Fibroblast of gingiva (primary cell): ENCODE data around the gene NLGN1.
"Not testable (repeated sequence)": the region's sequence is repeated elsewhere in the genome, so short reads cannot be mapped to it uniquely, and the experiment has no call there.

Experiments used
- DNase-seq: peaks from one replicate; pipeline ENCODE4 v3.0.0-alpha.2; 2011; ENCODE audit warnings: low read depth

Gene NLGN1

GRCh38 chr3:173429527-173429926 is 32.0 kb downstream of the NLGN1 start:
- DNase-seq: no peak

- no peak for DNase-seq
These were observed 33.0 kb downstream of the NLGN1 start for GRCh38 chr3:173430576-173430975.

GRCh38 chr3:173439004-173439403 is 41.5 kb downstream of the NLGN1 start:
- no peak for DNase-seq

GRCh38 chr3:173440514-173440913 is 43.0 kb downstream of the NLGN1 start:
- DNase-seq: no peak

GRCh38 chr3:173451561-173451960 is 54.0 kb downstream of the NLGN1 start:
- not testable (repeated sequence) for DNase-seq

- no peak for DNase-seq
These were observed 65.7 kb downstream of the NLGN1 start for GRCh38 chr3:173463250-173463649.

- no peak for DNase-seq
These were observed 67.6 kb downstream of the NLGN1 start for GRCh38 chr3:173465112-173465511.

- no peak for DNase-seq
These were observed 68.5 kb downstream of the NLGN1 start for GRCh38 chr3:173465898-173466678.

GRCh38 chr3:173467501-173467900 is 70.0 kb downstream of the NLGN1 start:
- no peak for DNase-seq

- DNase-seq: no peak
These were observed 75.7 kb downstream of the NLGN1 start for GRCh38 chr3:173473237-173473636.

GRCh38 chr3:173479301-173479700 is 81.8 kb downstream of the NLGN1 start:
- no peak for DNase-seq

GRCh38 chr3:173501931-173502489 is 104.5 kb downstream of the NLGN1 start:
- no peak for DNase-seq

- no peak for DNase-seq
These were observed 105.5 kb downstream of the NLGN1 start for GRCh38 chr3:173502983-173503568.

GRCh38 chr3:173510565-173510964 is 113.0 kb downstream of the NLGN1 start:
- DNase-seq: no peak

GRCh38 chr3:173513123-173513522 is 115.6 kb downstream of the NLGN1 start:
- DNase-seq: no peak

GRCh38 chr3:173529062-173529711 is 131.6 kb downstream of the NLGN1 start:
- no peak for DNase-seq

GRCh38 chr3:173531602-173532001 is 134.1 kb downstream of the NLGN1 start:
- no peak for DNase-seq

- no peak for DNase-seq
These were observed 140.9 kb downstream of the NLGN1 start for GRCh38 chr3:173538410-173538809.

- DNase-seq: not testable (repeated sequence)
These were observed 148.0 kb downstream of the NLGN1 start for GRCh38 chr3:173545590-173545989.

- no peak for DNase-seq
These were observed 149.5 kb downstream of the NLGN1 start for GRCh38 chr3:173547070-173547469.

GRCh38 chr3:173548261-173548660 is 150.7 kb downstream of the NLGN1 start:
- DNase-seq: no peak

- DNase-seq: no peak
These were observed 155.0 kb downstream of the NLGN1 start for GRCh38 chr3:173552526-173552925.
